GM18505 (cell line): ENCODE measurements around the gene SENP7.
"Not testable (repeated sequence)": the region's sequence is repeated elsewhere in the genome, so short reads cannot be mapped to it uniquely, and the experiment has no call there.

Experiments
- ATAC-seq: cut with Tn5 transposase; IDR thresholded peaks from one replicate; pipeline ENCODE4 v1.9.1; 2021; ENCODE audit not compliant: unreplicated experiment
- POLR2A ChIP-seq: IDR thresholded peaks from 4 replicates; pipeline ENCODE4 v1.6.1; 2011; ENCODE audit warnings: borderline replicate concordance; ENCODE audit not compliant: insufficient read depth, insufficient read length; ENCODE audit errors: extremely low read depth

Gene SENP7

DNA sequence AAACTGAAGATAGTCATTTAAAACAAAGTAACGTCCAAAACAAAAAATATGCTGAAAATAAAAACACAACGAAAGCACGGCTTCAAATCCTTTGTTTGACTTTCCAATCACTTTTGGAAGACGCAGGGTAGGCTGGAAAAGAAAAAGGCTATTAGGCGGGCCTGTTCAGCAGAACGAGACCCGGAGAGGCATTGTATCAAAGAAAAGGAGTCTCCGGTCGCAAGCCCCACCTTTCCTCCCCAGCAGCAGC is 691 bp downstream of the SENP7 start:
- TF ChIP-seq POLR2A = no peak
- peak; percentile 47 for ATAC-seq

DNA sequence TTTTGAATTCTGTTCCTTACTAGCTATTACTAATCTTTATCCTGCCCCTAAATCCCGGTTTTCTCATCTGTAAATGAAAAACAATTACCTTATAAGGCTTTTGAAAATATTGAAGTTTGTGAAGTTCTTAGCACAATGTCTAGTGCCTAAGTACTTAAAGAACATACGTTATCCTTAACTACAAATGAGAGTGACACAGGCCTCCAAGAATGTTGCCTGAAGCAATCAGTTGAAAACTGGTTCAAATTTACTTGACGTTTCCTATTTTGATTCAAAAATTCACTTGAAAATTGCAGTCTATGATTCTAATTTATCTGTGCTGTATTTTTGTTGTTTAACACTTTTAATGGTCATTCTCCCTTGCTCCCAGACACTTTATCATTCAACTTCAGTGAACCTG is 3.2 kb downstream of the SENP7 start:
- no peak for TF ChIP-seq POLR2A
- ATAC-seq = no peak

DNA sequence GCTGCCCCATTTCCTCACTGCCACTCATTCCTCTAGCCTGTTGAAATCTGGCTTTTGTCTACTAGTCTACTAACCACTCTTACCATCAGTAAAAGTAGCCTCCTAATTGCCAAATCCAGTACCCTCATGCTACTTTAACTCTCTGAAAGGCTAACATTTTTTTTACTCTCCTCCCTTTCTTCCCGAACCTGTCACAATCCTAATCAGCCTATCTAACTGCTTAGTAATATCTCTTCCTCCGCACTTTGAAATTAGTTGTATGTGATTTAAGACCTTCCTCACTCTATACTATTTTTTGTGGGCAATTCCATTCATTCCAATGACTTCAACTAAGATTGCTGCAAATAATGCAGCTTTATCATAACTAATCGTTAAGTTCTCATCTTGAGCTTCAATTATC is 3.7 kb downstream of the SENP7 start:
- ATAC-seq = no peak
- no peak for TF ChIP-seq POLR2A

DNA sequence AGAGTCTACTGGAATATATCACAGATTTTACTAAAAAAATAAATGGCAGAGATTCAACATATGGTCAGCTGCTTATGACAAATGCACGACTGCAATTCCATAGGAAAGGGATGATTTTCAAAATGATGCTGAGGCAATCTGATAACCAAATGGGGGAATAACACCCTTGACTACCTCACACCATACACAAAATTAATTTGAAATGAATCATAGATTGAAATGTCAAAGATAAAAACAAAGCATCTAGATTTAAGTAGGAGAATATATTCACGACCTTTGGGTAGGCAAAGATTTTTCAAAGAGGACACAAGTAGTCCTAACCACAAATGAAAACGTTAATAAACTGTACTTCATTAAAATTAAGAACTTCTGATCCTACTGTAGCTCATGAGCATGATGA is 11.2 kb downstream of the SENP7 start:
- no peak for ATAC-seq
- no peak for TF ChIP-seq POLR2A

DNA sequence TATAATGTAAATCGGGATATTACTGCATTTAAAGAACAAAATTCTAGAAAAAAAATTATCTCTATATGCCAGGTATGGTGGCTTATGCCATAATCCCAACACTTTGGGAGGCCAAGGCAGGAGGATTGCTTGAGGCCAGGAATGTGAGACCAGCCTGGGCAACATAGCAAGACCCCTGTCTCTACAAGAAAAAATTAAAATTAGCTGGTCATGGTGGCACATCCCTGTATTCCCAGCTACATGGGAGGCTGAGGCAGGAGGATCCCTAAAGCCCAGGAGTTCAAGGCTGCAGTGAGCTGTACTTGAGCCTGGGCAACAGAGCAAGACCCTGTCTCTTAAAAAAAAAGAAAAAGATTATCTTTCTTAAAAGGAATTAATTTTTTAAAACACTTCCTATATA is 12.8 kb downstream of the SENP7 start:
- no peak for ATAC-seq
- TF ChIP-seq POLR2A = no peak

DNA sequence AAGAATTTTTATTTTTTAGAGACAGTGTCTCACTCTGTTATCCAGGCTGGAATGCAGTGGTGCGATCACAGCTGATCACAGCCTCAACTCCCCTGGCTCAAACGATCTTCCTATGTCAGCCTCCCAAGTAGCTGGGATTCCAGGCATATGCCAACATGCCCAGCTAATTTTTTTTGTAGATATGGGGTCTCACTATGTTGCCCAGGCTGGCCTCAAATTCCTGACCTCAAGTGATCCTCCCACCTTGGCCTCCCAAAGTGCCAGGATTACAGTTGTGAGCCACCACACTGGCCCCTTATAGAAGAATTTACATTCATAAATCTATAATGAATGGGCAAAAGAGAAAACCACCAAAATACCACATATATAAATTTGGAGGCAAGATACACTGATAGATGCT is 15.2 kb downstream of the SENP7 start:
- no peak for ATAC-seq
- no peak for TF ChIP-seq POLR2A

DNA sequence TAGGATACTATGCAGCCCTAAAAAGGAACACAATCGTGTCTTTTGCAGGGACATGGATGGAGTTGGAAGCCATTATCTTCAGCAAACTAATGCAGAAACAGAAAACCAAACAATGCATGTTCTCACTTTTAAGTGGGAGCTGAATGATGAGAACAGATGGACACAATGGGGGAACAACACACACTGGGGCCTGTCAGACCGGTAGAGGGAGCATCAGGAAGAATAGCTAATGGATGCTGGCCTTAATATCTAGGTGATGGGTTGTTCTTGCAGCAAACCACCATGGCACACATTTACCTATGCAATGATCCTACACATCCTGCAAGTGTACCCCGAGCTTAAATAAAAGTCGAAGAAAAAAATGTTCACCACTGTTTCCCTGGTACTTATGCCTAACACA is 17.5 kb downstream of the SENP7 start:
- TF ChIP-seq POLR2A = no peak
- no peak for ATAC-seq

DNA sequence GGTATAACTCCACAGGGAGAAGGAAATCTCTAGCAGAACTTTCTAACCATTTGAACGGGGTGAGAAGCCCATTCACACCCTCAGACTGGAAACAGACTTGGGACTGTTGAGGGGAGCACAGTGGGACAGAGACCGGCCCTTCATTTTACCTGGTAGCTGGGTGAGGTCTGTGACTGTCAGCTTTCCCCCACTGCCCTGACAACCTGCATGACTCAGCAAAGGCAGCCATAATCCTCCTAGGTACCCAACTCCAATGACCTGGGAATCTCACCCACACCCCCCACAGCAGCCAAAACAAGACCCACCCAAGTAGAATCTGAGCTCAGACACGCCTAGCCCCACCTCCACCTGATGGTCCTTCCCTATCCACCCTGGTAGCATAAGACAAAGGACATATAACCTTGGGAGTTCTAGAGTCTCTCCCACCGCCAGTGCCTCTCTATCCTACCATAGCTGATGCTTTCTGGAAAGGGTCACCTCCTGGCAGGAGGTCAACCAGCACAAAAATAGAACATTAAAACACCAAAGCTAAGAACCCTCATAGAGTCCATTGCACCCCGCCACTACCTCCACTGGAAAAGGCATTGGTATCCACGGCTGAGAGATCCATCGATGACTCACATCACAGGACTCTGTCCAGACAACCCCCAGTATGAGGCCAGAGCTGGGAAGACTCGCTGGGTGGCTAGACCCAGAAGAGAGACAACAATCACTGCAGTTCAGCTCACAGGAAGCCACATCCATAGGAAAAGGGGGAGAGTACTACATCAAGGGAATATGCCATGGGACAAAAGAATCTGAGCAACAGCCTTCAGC is 28.0 kb downstream of the SENP7 start:
- no peak for ATAC-seq
- no peak for TF ChIP-seq POLR2A

DNA sequence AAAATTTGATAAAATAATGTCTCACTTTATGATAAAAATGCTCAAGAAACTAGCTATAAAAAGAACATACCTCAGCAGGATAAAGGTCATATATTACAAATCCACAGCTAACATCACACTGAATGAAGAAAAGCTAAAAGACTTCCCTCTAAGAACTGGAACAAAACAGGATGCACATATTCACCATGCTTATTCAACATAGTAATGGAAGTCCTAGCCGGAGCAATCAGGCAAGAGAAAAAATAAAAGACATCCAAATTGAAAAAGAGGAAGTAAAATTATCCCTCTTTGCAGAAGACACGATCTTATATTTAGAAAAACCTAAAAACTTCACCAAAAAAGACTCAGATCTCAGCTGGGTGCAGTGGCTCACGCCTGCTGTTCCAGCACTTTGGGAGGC is 34.0 kb downstream of the SENP7 start:
- TF ChIP-seq POLR2A = no peak

DNA sequence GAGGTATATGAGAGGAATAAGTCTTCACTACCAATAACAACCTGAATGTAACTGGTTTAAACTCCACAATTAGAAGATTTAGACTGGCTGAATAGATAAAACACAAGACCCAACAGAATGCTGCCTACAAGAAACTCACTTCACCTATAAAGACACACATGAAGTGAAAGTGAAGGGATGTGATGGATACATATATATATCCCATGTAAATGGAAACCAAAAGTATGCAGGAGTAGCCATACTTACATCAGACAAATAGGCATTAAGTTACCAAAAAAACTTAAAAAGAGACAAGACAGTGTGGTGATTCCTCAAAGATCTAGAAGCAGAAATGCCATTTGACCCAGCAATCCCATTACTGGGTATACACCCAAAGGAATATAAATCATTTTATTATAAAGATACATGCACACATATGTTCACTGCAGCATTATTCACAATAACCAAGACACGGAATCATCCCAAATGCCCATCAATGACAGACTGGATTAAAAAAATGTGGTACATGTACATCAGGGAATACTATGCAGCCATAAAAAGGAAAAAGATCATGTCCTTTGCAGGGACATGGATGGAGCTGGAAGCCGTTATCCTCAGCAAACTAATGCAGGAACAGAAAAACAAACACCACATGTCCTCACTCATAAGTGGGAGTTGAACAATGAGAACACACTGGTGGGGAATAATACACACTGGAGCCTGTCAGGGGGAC is 38.0 kb downstream of the SENP7 start:
- ATAC-seq = not testable (repeated sequence)

More for the DNA sequence above, 34.0 kb downstream of the SENP7 start:
- no peak for ATAC-seq

DNA sequence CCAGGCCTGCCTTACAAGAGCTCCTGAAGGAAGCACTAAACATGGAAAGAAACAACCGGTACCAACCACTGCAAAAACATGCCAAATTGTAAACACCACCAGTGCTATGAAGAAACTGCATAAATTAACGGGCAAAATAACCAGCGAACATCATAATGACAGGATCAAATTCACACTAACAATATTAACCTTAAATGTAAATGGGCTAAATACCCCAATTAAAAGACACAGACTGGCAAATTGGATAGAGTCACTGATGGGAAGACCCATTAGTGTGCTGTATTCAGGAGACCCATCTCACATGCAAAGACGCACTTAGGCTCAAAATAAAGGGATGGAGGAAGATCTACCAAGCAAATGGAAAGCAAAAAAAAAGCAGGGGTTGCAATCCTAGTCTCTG is 44.3 kb downstream of the SENP7 start:
- ATAC-seq = not testable (repeated sequence)

DNA sequence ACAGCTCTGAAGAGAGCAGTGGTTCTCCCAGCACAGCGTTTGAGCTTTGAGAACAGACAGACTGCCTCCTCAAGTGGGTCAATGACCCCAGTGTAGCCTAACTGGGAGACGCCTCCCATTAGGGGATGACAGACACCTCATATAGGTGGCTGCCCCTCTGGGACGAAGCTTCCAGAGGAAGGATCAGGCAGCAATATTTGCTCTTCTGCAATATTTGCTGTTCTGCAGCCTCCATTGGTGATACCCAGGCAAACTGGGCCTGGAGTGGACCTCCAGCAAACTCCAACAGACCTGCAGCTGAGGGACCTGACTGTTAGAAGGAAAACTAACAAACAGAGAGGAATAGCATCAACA is 45.7 kb downstream of the SENP7 start:
- not testable (repeated sequence) for ATAC-seq

DNA sequence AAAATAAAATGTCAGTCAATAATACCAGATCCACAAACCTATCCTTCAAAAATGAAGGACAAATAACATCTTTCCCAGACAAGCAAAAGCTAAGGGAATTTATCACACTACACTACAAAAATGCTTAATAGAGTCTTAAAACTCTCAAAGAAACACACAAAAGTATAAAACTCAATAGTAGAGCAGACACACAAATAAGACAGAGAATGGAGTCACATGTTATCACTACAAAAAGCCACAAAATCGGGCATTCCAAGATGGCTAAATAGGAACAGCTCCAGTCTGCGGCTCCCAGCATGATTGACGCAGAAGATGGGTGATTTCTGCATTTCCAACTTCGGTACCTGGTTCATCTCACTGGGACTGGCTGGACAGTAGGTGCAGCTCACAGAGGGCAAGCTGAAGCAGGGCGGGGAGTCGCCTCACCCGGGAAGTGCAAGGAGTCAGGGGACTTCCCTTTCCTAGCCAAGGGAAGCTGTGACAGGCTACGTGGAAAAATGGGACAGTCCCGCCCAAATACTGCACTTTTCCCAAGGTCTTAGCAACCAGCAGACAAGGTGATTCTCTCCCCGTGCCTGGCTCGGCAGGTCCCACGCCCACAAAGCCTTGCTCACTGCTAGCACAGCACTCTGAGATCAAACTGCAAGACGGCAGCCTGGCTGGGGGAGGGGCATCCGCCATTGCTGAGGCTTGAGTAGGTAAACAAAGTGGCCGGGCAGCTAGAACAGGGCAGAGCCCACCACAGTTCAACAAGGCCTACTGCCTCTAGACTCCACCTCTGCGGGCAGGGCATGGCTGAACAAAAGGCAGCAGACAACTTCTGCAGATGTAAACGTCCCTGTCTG is 46.3 kb downstream of the SENP7 start:
- TF ChIP-seq POLR2A = no peak
- ATAC-seq = no peak

DNA sequence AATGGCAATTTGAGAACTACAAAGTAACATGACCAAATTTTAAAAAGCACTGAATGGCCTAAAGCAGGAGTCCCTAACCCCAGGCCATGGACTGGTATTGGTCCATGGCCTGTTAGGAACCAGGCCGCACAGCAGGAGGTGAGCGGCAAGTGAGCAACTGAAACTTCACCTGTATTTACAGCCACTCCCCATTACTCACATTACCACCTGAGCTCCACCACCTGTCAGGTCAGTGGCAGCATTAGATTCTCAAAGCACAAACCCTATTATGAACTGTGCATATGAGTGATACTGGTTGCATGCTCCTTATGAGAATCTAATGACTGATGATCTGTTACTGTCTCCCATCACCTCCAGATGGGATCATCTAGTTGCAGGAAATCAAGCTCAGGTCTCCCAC is 48.8 kb downstream of the SENP7 start:
- TF ChIP-seq POLR2A = no peak
- ATAC-seq = no peak
